ENCODE results near the gene APOLD1. TPM values are rescaled to one million over a fixed set of nuclear protein-coding genes. Genes with fewer than 3 reads are reported as not detected.
"Not testable (repeated sequence)": the region's sequence is repeated elsewhere in the genome, so short reads cannot be mapped to it uniquely, and the experiment has no call there.

APOLD1 gene
- polyA plus RNA-seq, 1 donor, result 12.1 TPM

- DNase-seq, result not testable (repeated sequence)
Observed at GRCh38 chr12:12839439-12839838, 54.0 kb downstream of the APOLD1 start.

- peak; percentile 42 for DNase-seq
Observed at GRCh38 chr12:12839873-12840579, 54.6 kb downstream of the APOLD1 start.

DNA sequence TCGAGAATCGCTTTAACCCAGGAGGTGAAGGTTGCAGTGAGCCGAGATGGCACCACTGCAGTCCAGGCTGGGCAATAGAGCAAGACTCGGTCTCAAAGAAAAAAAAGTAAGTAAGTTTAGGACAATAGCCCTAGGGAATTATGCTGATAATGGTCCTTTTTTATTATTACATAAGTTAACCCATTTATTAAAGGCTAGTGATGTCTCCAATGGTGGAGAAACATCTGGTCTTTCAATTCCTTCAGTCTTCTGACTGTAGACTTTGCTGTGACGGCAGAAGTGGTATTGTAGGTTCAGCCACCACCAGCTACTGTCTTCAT is 55.1 kb downstream of the APOLD1 start:
- DNase-seq, result no peak

Other genes starting within 250 kb of the APOLD1 start
- gene DUSP16, start 222.8 kb upstream of the APOLD1 start, polyA plus RNA-seq (ENCODE audit: insufficient read length), result 26.9 TPM
- gene CREBL2, start 173.8 kb upstream of the APOLD1 start, polyA plus RNA-seq (ENCODE audit: insufficient read length), result 35.3 TPM
- gene GPR19, start 89.5 kb upstream of the APOLD1 start, polyA plus RNA-seq (ENCODE audit: insufficient read length), result 1.5 TPM
- gene CDKN1B, start 68.3 kb upstream of the APOLD1 start, polyA plus RNA-seq (ENCODE audit: insufficient read length), result 61.6 TPM
- 86.5 TPM for gene DDX47, start 27.7 kb downstream of the APOLD1 start, polyA plus RNA-seq (ENCODE audit: insufficient read length)
- gene GPRC5A, start 105.9 kb downstream of the APOLD1 start, polyA plus RNA-seq (ENCODE audit: insufficient read length), result 7.9 TPM
- gene GPRC5D, start 166.5 kb downstream of the APOLD1 start, polyA plus RNA-seq (ENCODE audit: insufficient read length), result 1.1 TPM
- 54.6 TPM for gene HEBP1, start 214.6 kb downstream of the APOLD1 start, polyA plus RNA-seq (ENCODE audit: insufficient read length)